Chondrocyte (in vitro differentiated cells): ENCODE measurements around the gene UNC5B. TPM values are rescaled to one million over a fixed set of nuclear protein-coding genes. Genes with fewer than 3 reads are reported as not detected.

Source experiments
- DNase-seq: peaks from one replicate; pipeline ENCODE4 v3.0.0; 2021; ENCODE audit warnings: mixed read lengths, low spot score
- H3K27ac Mint-ChIP-seq: one replicate; pipeline ENCODE4 v1.8.0; 2021; ENCODE audit warnings: mild to moderate bottlenecking, moderate library complexity, mixed read lengths; ENCODE audit not compliant: unreplicated experiment
- H3K27me3 Mint-ChIP-seq: 2 replicates; pipeline ENCODE4 v1.8.0; 2021; ENCODE audit warnings: low read depth, mixed read lengths
- H3K36me3 Mint-ChIP-seq: 2 replicates; pipeline ENCODE4 v1.8.0; 2021; ENCODE audit warnings: low read depth, mixed read lengths
- H3K4me1 Mint-ChIP-seq: 2 replicates; pipeline ENCODE4 v1.8.0; 2021; ENCODE audit warnings: low read depth, mild to moderate bottlenecking, mixed read lengths
- H3K4me3 Mint-ChIP-seq: one replicate; pipeline ENCODE4 v1.8.0; 2021; ENCODE audit warnings: mild to moderate bottlenecking, moderate library complexity, mixed read lengths; ENCODE audit not compliant: unreplicated experiment
- H3K9me3 Mint-ChIP-seq: 2 replicates; pipeline ENCODE4 v1.8.0; 2021; ENCODE audit warnings: low read depth, mixed read lengths
- CTCF ChIP-seq: fragments of 200-600 bp; sonication (generic); IDR thresholded peaks from 2 replicates; pipeline ENCODE4 v1.5.0; 2021; ENCODE audit warnings: antibody characterized with exemption, mild to moderate bottlenecking, moderate library complexity
- total RNA-seq: library from RNA; stranded (reverse); gene quantifications from 3 replicates; pipeline ENCODE4 v1.2.1, GENCODE V29; 2021

Gene UNC5B
- total RNA-seq, 1 donor from 2014 or later: 57.9 TPM

- peaks cover under 1% of the 10 kb centered on the region for H3K36me3 Mint-ChIP-seq
- DNase-seq: no peak
- no peaks in the 10 kb centered on the region for H3K9me3 Mint-ChIP-seq
- peak overlapping the region; percentile 25 for H3K27ac Mint-ChIP-seq
- H3K4me1 Mint-ChIP-seq: peaks cover 28% of the 10 kb centered on the region
- no peaks in the 10 kb centered on the region for H3K27me3 Mint-ChIP-seq
- no peak overlapping the region for H3K4me3 Mint-ChIP-seq
- no peak for TF ChIP-seq CTCF
These were observed 62.8 kb downstream of the UNC5B start for GRCh38 chr10:71274901-71275796.

GRCh38 chr10:71276873-71277272 is 64.5 kb downstream of the UNC5B start:
- Mint-ChIP-seq H3K4me1 (peaks cover 18% of the 10 kb centered on the region), H3K9me3 (no peaks in the 10 kb centered on the region), H3K36me3 (peaks cover 5% of the 10 kb centered on the region), H3K27me3 (no peaks in the 10 kb centered on the region), H3K4me3 (no peak overlapping the region), H3K27ac (no peak overlapping the region)
- no peak for TF ChIP-seq CTCF
- DNase-seq: no peak

GRCh38 chr10:71277914-71278665 is 65.7 kb downstream of the UNC5B start:
- H3K4me1 Mint-ChIP-seq: peaks cover 11% of the 10 kb centered on the region
- H3K27me3 Mint-ChIP-seq: no peaks in the 10 kb centered on the region
- peaks cover 9% of the 10 kb centered on the region for H3K36me3 Mint-ChIP-seq
- no peak for TF ChIP-seq CTCF
- no peak overlapping the region for H3K27ac Mint-ChIP-seq
- no peaks in the 10 kb centered on the region for H3K9me3 Mint-ChIP-seq
- H3K4me3 Mint-ChIP-seq: no peak overlapping the region
- no peak for DNase-seq

GRCh38 chr10:71278691-71279588 is 66.6 kb downstream of the UNC5B start:
- no peaks in the 10 kb centered on the region for H3K9me3 Mint-ChIP-seq
- peaks cover 10% of the 10 kb centered on the region for H3K36me3 Mint-ChIP-seq
- no peak overlapping the region for H3K4me3 Mint-ChIP-seq
- H3K27me3 Mint-ChIP-seq: no peaks in the 10 kb centered on the region
- no peak overlapping the region for H3K27ac Mint-ChIP-seq
- peak; percentile 72 for DNase-seq
- H3K4me1 Mint-ChIP-seq: peaks cover 11% of the 10 kb centered on the region
- TF ChIP-seq CTCF: no peak
